Measurements from ENCODE around the gene FCHSD1. TPM values are rescaled to one million over a fixed set of nuclear protein-coding genes. Genes with fewer than 3 reads are reported as not detected.

FCHSD1 gene
- total RNA-seq, 1 donor, result 41.1 TPM

DNA sequence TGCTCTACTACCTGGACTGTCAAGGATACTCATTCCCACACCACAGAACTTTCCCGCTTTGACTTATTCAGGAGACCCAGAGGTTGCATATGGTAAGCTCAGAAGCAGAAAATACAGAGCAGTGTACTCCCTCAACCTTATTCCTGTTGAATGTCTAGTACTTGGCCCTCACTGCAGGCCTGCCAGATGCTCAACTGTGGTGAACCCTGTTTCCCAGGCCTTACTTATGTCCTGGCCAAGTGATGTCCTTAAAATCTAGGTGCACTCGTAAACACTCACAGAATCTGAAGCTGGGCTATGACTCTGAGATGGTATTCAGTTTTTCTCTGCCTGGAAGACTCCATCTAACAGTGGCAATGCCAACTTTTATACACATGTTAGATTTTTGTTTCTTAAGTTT lies 53.4 kb downstream of the FCHSD1 start:
- Histone ChIP-seq H3K4me3 (ENCODE audit: low read length) (no peak overlapping the region), H3K27me3 (ENCODE audit: insufficient read depth, low read length) (no peaks in the 10 kb centered on the region), H3K9me3 (ENCODE audit: low read depth, low read length) (no peaks in the 10 kb centered on the region), H3K4me1 (ENCODE audit: insufficient read depth, low read length) (peaks cover 85% of the 10 kb centered on the region)

DNA sequence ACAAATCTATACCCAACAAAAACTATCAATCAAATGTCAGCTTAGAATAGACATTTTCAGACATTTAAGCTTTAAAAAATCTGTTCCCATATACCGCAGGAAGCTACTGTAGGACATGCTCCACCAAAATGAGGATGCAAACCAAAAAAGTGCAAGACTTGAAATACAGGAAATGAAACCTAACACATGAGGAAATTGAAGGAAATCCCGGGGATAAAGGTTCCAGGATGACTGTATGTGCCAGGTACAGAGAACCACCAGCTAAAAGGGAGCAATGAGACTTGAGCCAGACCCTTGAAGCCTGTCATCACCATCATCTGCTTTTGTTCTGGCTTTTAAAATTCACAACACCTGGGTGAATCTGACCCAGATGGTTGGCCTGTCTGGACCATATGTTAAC lies 53.8 kb downstream of the FCHSD1 start:
- Histone ChIP-seq H3K4me3 (ENCODE audit: low read length) (no peak overlapping the region), H3K27me3 (ENCODE audit: insufficient read depth, low read length) (no peaks in the 10 kb centered on the region), H3K4me1 (ENCODE audit: insufficient read depth, low read length) (peaks cover 84% of the 10 kb centered on the region), H3K9me3 (ENCODE audit: low read depth, low read length) (no peaks in the 10 kb centered on the region)

DNA sequence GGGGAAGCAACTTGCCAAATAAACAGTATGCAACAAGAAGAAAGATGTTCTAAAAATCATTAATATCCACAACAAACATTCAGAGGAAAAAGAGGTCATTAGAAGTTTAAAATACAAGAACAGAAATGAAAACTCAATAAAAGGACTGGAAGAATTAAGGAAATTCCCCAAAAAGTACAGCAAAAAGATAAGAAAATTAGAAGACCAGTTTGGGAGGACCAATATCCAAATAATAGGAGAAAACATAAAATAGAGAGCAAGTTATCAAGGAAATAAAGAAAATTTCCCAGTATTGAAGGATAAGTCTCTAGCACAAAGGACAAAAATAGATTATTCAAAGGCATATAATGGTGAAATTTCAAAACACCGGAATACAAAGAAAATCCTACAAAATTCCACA lies 54.4 kb downstream of the FCHSD1 start:
- peaks cover 80% of the 10 kb centered on the region for H3K4me1 ChIP-seq (ENCODE audit: insufficient read depth, low read length)
- no peaks in the 10 kb centered on the region for H3K27me3 ChIP-seq (ENCODE audit: insufficient read depth, low read length)
- H3K4me3 ChIP-seq (ENCODE audit: low read length), result no peak overlapping the region
- H3K9me3 ChIP-seq (ENCODE audit: low read depth, low read length), result no peaks in the 10 kb centered on the region

DNA sequence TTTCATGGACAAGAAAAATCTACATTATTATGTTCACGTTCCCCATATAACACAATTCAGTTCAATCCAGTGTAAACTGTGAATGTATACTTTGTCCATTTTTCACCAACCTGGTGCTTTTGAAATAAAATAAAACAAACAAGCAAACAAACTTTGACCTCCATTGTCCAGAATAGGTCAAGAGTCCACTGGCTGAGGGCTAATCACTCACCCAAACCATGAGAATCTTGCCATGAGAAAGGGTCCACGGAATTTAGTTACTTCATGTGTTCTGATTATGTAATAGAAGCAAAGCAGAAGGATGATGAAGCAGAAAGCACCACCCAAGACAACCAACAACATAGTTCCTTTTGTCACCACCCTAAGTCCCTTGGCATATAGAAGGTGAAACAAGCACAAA lies 61.1 kb downstream of the FCHSD1 start:
- Histone ChIP-seq H3K9me3 (ENCODE audit: low read depth, low read length) (no peaks in the 10 kb centered on the region), H3K27me3 (ENCODE audit: insufficient read depth, low read length) (no peaks in the 10 kb centered on the region), H3K4me1 (ENCODE audit: insufficient read depth, low read length) (peaks cover 53% of the 10 kb centered on the region), H3K4me3 (ENCODE audit: low read length) (no peak overlapping the region)

Other genes with a start within 250 kb of the FCHSD1 start
- 0.42 TPM for gene PCDHGA9, start 248.6 kb downstream of the FCHSD1 start, total RNA-seq
- 0.63 TPM for gene PCDHGB6, start 243.4 kb downstream of the FCHSD1 start, total RNA-seq
- gene PCDHGA10, start 238.4 kb downstream of the FCHSD1 start, total RNA-seq, result 0.52 TPM
- 0.31 TPM for gene PCDHGB7, start 233.7 kb downstream of the FCHSD1 start, total RNA-seq
- gene PCDHGA11, start 230.4 kb downstream of the FCHSD1 start, total RNA-seq, result 0.21 TPM
- 0.10 TPM for gene PCDHGA12, start 220.9 kb downstream of the FCHSD1 start, total RNA-seq
- 0.42 TPM for gene PCDHGC3, start 175.5 kb downstream of the FCHSD1 start, total RNA-seq
- gene PCDHGC4, start 166.4 kb downstream of the FCHSD1 start, total RNA-seq, result 0.10 TPM
- not detected for gene PCDHGC5, start 162.3 kb downstream of the FCHSD1 start, total RNA-seq
- 81.9 TPM for gene DIAPH1, start 32.4 kb downstream of the FCHSD1 start, total RNA-seq
- 30.5 TPM for gene HDAC3, start 14.6 kb downstream of the FCHSD1 start, total RNA-seq
- gene RELL2, start 14.4 kb downstream of the FCHSD1 start, total RNA-seq, result 6.6 TPM
- gene ARAP3, start 30.8 kb upstream of the FCHSD1 start, total RNA-seq, result 1.4 TPM
- gene PCDH1, start 227.0 kb upstream of the FCHSD1 start, total RNA-seq, result 2.8 TPM

All from mononuclear cell (primary cell).